H9 (cell line): ENCODE measurements around the gene PKNOX2. TPM values are rescaled to one million over a fixed set of nuclear protein-coding genes. Genes with fewer than 3 reads are reported as not detected.

ENCODE experiments used
- DNase-seq: peaks from one replicate; pipeline ENCODE4 v3.0.0-alpha.2; 2017
- H2AFZ ChIP-seq: one replicate; pipeline ENCODE4 v1.6.1; 2013; ENCODE audit warnings: mild to moderate bottlenecking, low read length, control low read depth, moderate library complexity
- H2AK5ac ChIP-seq: 2 replicates; pipeline ENCODE4 v1.6.1; 2013; ENCODE audit warnings: low read length, control low read depth, mixed read lengths; ENCODE audit not compliant: insufficient read length
- H2BK120ac ChIP-seq: one replicate; pipeline ENCODE4 v1.6.1; 2013; ENCODE audit warnings: low read depth, mild to moderate bottlenecking, low read length, control low read depth, inconsistent platforms; ENCODE audit not compliant: poor library complexity, severe bottlenecking
- H2BK12ac ChIP-seq: 2 replicates; pipeline ENCODE4 v1.6.1; 2013; ENCODE audit warnings: low read length, control low read depth, mixed read lengths, low read depth; ENCODE audit not compliant: insufficient read length
- H2BK15ac ChIP-seq: 2 replicates; pipeline ENCODE4 v1.6.1; 2013; ENCODE audit warnings: low read depth, low read length, control low read depth
- H2BK20ac ChIP-seq: one replicate; pipeline ENCODE4 v1.6.1; 2013; ENCODE audit warnings: low read depth, mild to moderate bottlenecking, low read length, control low read depth, inconsistent platforms; ENCODE audit not compliant: poor library complexity, severe bottlenecking
- H2BK5ac ChIP-seq: 2 replicates; pipeline ENCODE4 v1.6.1; 2013; ENCODE audit warnings: low read length, control low read depth, mixed read lengths; ENCODE audit not compliant: insufficient read length
- H3K14ac ChIP-seq: 2 replicates; pipeline ENCODE4 v1.6.1; 2013; ENCODE audit warnings: low read length, control low read depth; ENCODE audit not compliant: insufficient read depth
- H3K18ac ChIP-seq: 2 replicates; pipeline ENCODE4 v1.6.1; 2013; ENCODE audit warnings: low read depth, mild to moderate bottlenecking, mixed read lengths, low read length, control low read depth; ENCODE audit not compliant: insufficient read length
- H3K23ac ChIP-seq: 2 replicates; pipeline ENCODE4 v1.6.1; 2013; ENCODE audit warnings: low read length, control low read depth, mixed read lengths, low read depth; ENCODE audit not compliant: insufficient read length
- H3K23me2 ChIP-seq: 2 replicates; pipeline ENCODE4 v1.6.1; 2013; ENCODE audit warnings: low read depth, mild to moderate bottlenecking, mixed read lengths, low read length, control low read depth; ENCODE audit not compliant: insufficient read length, poor library complexity, severe bottlenecking
- H3K27ac ChIP-seq: 2 replicates; pipeline ENCODE4 v1.5.1; 2013; ENCODE audit warnings: low read length, control low read depth, mixed read lengths, low read depth; ENCODE audit not compliant: insufficient read length
- H3K27me3 ChIP-seq: 2 replicates; pipeline ENCODE4 v1.6.1; 2013; ENCODE audit warnings: low read length, control low read depth, inconsistent platforms; ENCODE audit not compliant: insufficient read depth
- H3K4ac ChIP-seq: 2 replicates; pipeline ENCODE4 v1.6.1; 2013; ENCODE audit warnings: low read depth, mild to moderate bottlenecking, control low read depth, inconsistent platforms, low read length, moderate library complexity
- H3K4me1 ChIP-seq: 2 replicates; pipeline ENCODE4 v1.6.1; 2013; ENCODE audit warnings: low read length, control low read depth, inconsistent platforms; ENCODE audit not compliant: insufficient read depth
- H3K4me2 ChIP-seq: 2 replicates; pipeline ENCODE4 v1.6.1; 2013; ENCODE audit warnings: low read length, control low read depth, mixed read lengths; ENCODE audit not compliant: insufficient read length, insufficient read depth
- H3K56ac ChIP-seq: 2 replicates; pipeline ENCODE4 v1.6.1; 2013; ENCODE audit warnings: low read depth, mild to moderate bottlenecking, mixed read lengths, low read length, control low read depth; ENCODE audit not compliant: insufficient read length
- H3K79me1 ChIP-seq: 2 replicates; pipeline ENCODE4 v1.6.1; 2013; ENCODE audit warnings: low read depth, mild to moderate bottlenecking, moderate library complexity, low read length, control low read depth, inconsistent platforms; ENCODE audit not compliant: insufficient read depth, poor library complexity, severe bottlenecking
- H3K79me2 ChIP-seq: 2 replicates; pipeline ENCODE4 v1.6.1; 2013; ENCODE audit warnings: low read length, control low read depth, inconsistent platforms; ENCODE audit not compliant: insufficient read depth
- H3K9ac ChIP-seq: 2 replicates; pipeline ENCODE4 v1.6.1; 2013; ENCODE audit warnings: low read length, control low read depth, mixed read lengths; ENCODE audit not compliant: insufficient read length; ENCODE audit errors: extremely low read depth
- H3K9me3 ChIP-seq: one replicate; pipeline ENCODE4 v1.6.1; 2013; ENCODE audit warnings: low read depth, low read length, inconsistent platforms; ENCODE audit not compliant: control insufficient read depth
- H3T11ph ChIP-seq: one replicate; pipeline ENCODE4 v1.6.1; 2013; ENCODE audit warnings: mild to moderate bottlenecking, low read length, control low read depth, inconsistent platforms
- H4K20me1 ChIP-seq: one replicate; pipeline ENCODE4 v1.6.1; 2013; ENCODE audit not compliant: control insufficient read depth, insufficient read length, insufficient read depth
- H4K5ac ChIP-seq: 2 replicates; pipeline ENCODE4 v1.6.1; 2013; ENCODE audit warnings: low read depth, mild to moderate bottlenecking, mixed read lengths, low read length, control low read depth; ENCODE audit not compliant: insufficient read length
- H4K8ac ChIP-seq: replicated peaks from 2 replicates; pipeline ENCODE4 v1.6.1; 2013; ENCODE audit warnings: low read length, control low read depth, mixed read lengths, low read depth; ENCODE audit not compliant: insufficient read length
- H4K91ac ChIP-seq: 2 replicates; pipeline ENCODE4 v1.6.1; 2013; ENCODE audit warnings: low read depth, mild to moderate bottlenecking, moderate library complexity, mixed read lengths, low read length, control low read depth; ENCODE audit not compliant: insufficient read length
- H3K27ac Mint-ChIP-seq, 3 experiments: 2 replicates in 2 of 3; 3 replicates in 1 of 3; pipeline ENCODE4 v1.8.0; 2020 to 2021; ENCODE audit warnings: mixed read lengths in 3 of 3, mild to moderate bottlenecking in 1 of 3, moderate library complexity in 1 of 3
- H3K27me3 Mint-ChIP-seq: 2 replicates; pipeline ENCODE4 v1.8.0; 2021; ENCODE audit warnings: low read depth, mild to moderate bottlenecking, moderate library complexity, mixed read lengths
- H3K36me3 Mint-ChIP-seq, 3 experiments: 2 replicates in 2 of 3; 3 replicates in 1 of 3; pipeline ENCODE4 v1.8.0; 2020 to 2021; ENCODE audit warnings: low read depth in 3 of 3, mixed read lengths in 3 of 3; ENCODE audit not compliant: insufficient read depth in 1 of 3
- H3K4me1 Mint-ChIP-seq, 2 experiments: 2 replicates each; pipeline ENCODE4 v1.8.0; 2020; ENCODE audit warnings: mixed read lengths in 2 of 2
- H3K4me3 Mint-ChIP-seq, 2 experiments: 2 replicates in 1 of 2; 3 replicates in 1 of 2; pipeline ENCODE4 v1.8.0; 2020 to 2021; ENCODE audit warnings: mild to moderate bottlenecking in 2 of 2, mixed read lengths in 2 of 2, moderate library complexity in 1 of 2
- H3K9me3 Mint-ChIP-seq, 2 experiments: 2 replicates in 1 of 2; 3 replicates in 1 of 2; pipeline ENCODE4 v1.8.0; 2020; ENCODE audit warnings: mild to moderate bottlenecking in 2 of 2, mixed read lengths in 2 of 2, moderate library complexity in 1 of 2
- WGBS: extraction: QIAGEN DNeasy Blood & Tissue Kit; methylation state at CpG from one replicate; pipeline ENCODE4 v1.1.7; 2013; ENCODE audit warnings: missing lambda C conversion rate, low lambda C conversion rate, mixed read lengths; ENCODE audit not compliant: insufficient read length; ENCODE audit errors: extremely low coverage; 5-methylcytosine and 5-hydroxymethylcytosine counted together
- total RNA-seq: library from RNA; stranded (reverse); gene quantifications from 2 replicates; pipeline ENCODE4 v1.2.1, GENCODE V29; 2021
- TF ChIP-seq, protein P1 (sequence below): fragments of 200-600 bp; sonication (generic); conservative IDR thresholded peaks from 3 replicates; pipeline ENCODE4 v1.8.0; 2021; ENCODE audit warnings: antibody characterized with exemption, mild to moderate bottlenecking

PKNOX2 gene
- total RNA-seq, 1 experiment from 2014 or later = 1.3 TPM

DNA sequence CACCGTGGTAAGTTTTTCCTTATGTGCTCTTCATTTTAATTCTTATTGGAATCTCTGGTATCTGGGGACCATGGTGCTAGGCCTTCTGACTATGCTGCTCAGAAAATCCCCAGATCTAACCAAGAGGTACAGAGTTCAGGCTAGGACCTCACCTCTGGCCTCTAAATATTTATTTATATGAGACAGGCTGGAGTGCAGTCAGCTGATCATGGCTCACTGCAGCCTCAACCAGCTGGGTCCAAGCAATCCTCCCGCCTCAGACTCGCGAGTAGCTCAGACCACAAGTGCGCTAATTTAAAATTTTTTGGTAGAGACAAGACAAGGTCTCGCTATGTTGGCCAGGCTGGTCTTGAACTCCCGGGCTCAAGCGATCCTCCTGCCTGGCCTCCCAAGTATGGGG, 38.4 kb downstream of the PKNOX2 start:
- Histone ChIP-seq H4K5ac (no peak overlapping the region), H3K79me2 (no peaks in the 10 kb centered on the region), H2BK15ac (no peak overlapping the region), H2BK120ac (no peak overlapping the region), H3K18ac (no peak overlapping the region), H3T11ph (no peak overlapping the region), H2BK20ac (no peak overlapping the region), H2BK12ac (no peak overlapping the region), H3K4me2 (no peak overlapping the region), H3K14ac (no peak overlapping the region), H4K8ac (no peak overlapping the region), H3K27me3 (no peaks in the 10 kb centered on the region), H3K9me3 (no peaks in the 10 kb centered on the region), H3K79me1 (no peaks in the 10 kb centered on the region), H2AFZ (no peak overlapping the region), H3K23ac (no peak overlapping the region), H4K91ac (no peak overlapping the region), H3K9ac (no peak overlapping the region), H2BK5ac (no peak overlapping the region), H4K20me1 (no peaks in the 10 kb centered on the region), H2AK5ac (no peak overlapping the region), H3K23me2 (no peaks in the 10 kb centered on the region), H3K27ac (no peak overlapping the region), H3K56ac (no peak overlapping the region), H3K4me1 (no peaks in the 10 kb centered on the region; the same call in 1 of the 2 replicates), H3K4ac (no peak overlapping the region)
- H3K27me3 Mint-ChIP-seq = peaks cover 37% of the 10 kb centered on the region
- no peaks in the 10 kb centered on the region for H3K9me3 Mint-ChIP-seq
- no peak overlapping the region for H3K4me3 Mint-ChIP-seq
- H3K4me1 Mint-ChIP-seq = peaks cover 33 to 47% of the 10 kb centered on the region in 2 experiments
- DNase-seq = no peak
- WGBS = no CpG with 5 or more reads among the region's 8 CpGs
- H3K27ac Mint-ChIP-seq = no peak overlapping the region; a peak in 1 of 7 replicates
- TF ChIP-seq, protein P1, sequence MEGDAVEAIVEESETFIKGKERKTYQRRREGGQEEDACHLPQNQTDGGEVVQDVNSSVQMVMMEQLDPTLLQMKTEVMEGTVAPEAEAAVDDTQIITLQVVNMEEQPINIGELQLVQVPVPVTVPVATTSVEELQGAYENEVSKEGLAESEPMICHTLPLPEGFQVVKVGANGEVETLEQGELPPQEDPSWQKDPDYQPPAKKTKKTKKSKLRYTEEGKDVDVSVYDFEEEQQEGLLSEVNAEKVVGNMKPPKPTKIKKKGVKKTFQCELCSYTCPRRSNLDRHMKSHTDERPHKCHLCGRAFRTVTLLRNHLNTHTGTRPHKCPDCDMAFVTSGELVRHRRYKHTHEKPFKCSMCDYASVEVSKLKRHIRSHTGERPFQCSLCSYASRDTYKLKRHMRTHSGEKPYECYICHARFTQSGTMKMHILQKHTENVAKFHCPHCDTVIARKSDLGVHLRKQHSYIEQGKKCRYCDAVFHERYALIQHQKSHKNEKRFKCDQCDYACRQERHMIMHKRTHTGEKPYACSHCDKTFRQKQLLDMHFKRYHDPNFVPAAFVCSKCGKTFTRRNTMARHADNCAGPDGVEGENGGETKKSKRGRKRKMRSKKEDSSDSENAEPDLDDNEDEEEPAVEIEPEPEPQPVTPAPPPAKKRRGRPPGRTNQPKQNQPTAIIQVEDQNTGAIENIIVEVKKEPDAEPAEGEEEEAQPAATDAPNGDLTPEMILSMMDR = no peak
- no peaks in the 10 kb centered on the region; a peak in 1 of 7 replicates for H3K36me3 Mint-ChIP-seq
